ENCODE results near the gene ITIH5. TPM values are rescaled to one million over a fixed set of nuclear protein-coding genes. Genes with fewer than 3 reads are reported as not detected.

ITIH5 gene
- total and polyA plus RNA-seq, 9 of the 15 experiments (the other 6 are each of a cell fraction or from before 2014, with no cell fraction given) = 0.52 to 4.5 (median 2.6) TPM

DNA sequence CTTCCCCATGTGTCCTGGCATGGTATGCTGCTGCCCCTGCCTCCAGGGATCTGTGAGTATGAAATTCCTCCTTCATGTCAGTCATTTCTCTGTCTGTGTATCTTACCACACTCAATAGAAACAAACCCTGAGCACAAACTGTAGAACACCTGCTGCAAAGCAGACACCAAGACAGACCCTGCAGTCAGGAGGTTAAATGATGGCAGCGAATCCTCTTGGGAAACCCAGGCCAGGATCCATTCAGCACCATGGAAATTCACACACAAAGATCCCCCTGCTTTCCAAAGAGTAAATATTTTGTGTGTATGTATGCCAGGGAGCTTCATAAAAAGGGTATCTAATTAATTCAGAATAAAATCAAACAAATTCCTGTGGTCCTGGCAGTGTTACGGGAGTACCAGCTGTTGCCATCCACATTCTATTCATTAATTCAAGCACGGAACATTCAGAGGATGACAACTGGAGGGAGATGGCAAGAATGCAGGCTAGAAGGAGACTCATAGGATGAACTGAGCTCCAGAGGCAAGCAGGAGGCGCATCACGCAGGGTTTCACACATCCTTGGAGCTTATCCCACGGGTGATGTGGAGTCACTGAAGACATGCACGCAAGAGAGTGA, 14.8 kb downstream of the ITIH5 start (continued):
- no peak for TF ChIP-seq CCNT2 (IDR thresholded peaks at IDR 0.05; ENCODE audit: borderline replicate concordance, extremely low read depth, insufficient read length, low read depth, low read length)

DNA sequence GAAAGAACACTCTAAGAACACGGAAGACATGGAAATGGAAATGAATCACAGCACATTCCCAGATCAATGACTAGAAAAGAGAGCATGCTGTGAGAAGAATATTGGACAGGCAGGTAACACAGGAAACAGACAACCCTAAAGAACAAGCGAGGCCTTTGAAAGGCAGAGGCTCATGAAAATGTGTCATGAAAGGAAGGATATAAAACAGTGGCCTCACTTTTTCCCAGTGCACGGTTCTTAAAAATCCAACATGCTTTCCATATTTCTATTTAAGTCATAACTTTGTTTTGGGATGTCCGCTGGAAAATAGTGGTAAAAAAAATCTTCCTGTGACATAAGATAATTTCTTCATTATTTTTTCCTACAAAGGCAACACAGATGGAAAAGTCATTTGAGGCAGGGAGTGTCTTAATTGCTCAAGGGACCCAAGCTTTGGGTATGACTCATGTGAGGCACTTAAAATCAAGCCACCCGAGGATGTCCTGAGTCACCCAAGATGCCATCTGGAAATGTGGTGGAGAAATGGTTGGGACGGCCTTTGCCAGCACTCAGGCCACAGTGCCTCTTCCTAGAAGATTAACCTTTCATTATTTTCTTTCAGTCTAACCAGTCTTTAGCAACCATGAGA, 17.0 kb downstream of the ITIH5 start:
- H3K27me3 ChIP-seq (ENCODE audit: control insufficient read depth in 2 of 2, insufficient read depth in 2 of 2, low read length in 2 of 2) = peaks cover 3% of the 10 kb centered on the region in 2 experiments; a peak in 3 of 5 replicates
- ATAC-seq (no peak), DNase-seq (ENCODE audit: extremely low read depth in 1 of 4, low spot score in 3 of 4) (no peak), FAIRE-seq (no peak)
- no peak overlapping the region for H3K4me3 ChIP-seq
- no peaks in the 10 kb centered on the region for H3K4me1 ChIP-seq (replicated peaks in 1 of 2; ENCODE audit: control insufficient read depth in 2 of 2, insufficient read depth in 2 of 2, low read length in 2 of 2)
- CTCF ChIA-PET (ENCODE audit: low intra/inter-chr PET ratio) = no interaction called here
- H3K9me3 ChIP-seq (replicated peaks; ENCODE audit: control insufficient read depth, insufficient read depth, low read depth, low read length) = no peaks in the 10 kb centered on the region
- intact Hi-C loops (cut with micrococcal nuclease) (no loop called here), in situ Hi-C loops (cut with MboI) (no loop called here)
- no peak overlapping the region for H3K27ac ChIP-seq (ENCODE audit: extremely low read depth, low read depth, low read length)
- H3K9ac ChIP-seq (ENCODE audit: insufficient read depth in 1 of 2, low read depth in 2 of 2, low read length in 2 of 2) = no peak overlapping the region
- BruUV-seq (replicated peaks) = no TSS peak
- H3K79me2 ChIP-seq (ENCODE audit: control insufficient read depth, insufficient read depth, low read length) = no peaks in the 10 kb centered on the region
- H3K4me2 ChIP-seq (ENCODE audit: insufficient read depth, low read length) = no peak overlapping the region
- WGBS (ENCODE audit: insufficient coverage, low coverage, missing lambda C conversion rate) = 3% methylated on average over 6 of the region's 6 CpGs
- POLR2A ChIA-PET = no interaction called here
- no peaks in the 10 kb centered on the region for H4K20me1 ChIP-seq (replicated peaks; ENCODE audit: control insufficient read depth, insufficient read depth, low read length)
- no peaks in the 10 kb centered on the region for H3K36me3 ChIP-seq (ENCODE audit: control insufficient read depth, insufficient read depth, low read length)
- H2AFZ ChIP-seq (ENCODE audit: low read depth, low read length) = no peak overlapping the region
- no peaks in the 10 kb centered on the region for H3K9me1 ChIP-seq (ENCODE audit: control insufficient read depth, insufficient read depth, low read length)
- TF ChIP-seq, protein P1, sequence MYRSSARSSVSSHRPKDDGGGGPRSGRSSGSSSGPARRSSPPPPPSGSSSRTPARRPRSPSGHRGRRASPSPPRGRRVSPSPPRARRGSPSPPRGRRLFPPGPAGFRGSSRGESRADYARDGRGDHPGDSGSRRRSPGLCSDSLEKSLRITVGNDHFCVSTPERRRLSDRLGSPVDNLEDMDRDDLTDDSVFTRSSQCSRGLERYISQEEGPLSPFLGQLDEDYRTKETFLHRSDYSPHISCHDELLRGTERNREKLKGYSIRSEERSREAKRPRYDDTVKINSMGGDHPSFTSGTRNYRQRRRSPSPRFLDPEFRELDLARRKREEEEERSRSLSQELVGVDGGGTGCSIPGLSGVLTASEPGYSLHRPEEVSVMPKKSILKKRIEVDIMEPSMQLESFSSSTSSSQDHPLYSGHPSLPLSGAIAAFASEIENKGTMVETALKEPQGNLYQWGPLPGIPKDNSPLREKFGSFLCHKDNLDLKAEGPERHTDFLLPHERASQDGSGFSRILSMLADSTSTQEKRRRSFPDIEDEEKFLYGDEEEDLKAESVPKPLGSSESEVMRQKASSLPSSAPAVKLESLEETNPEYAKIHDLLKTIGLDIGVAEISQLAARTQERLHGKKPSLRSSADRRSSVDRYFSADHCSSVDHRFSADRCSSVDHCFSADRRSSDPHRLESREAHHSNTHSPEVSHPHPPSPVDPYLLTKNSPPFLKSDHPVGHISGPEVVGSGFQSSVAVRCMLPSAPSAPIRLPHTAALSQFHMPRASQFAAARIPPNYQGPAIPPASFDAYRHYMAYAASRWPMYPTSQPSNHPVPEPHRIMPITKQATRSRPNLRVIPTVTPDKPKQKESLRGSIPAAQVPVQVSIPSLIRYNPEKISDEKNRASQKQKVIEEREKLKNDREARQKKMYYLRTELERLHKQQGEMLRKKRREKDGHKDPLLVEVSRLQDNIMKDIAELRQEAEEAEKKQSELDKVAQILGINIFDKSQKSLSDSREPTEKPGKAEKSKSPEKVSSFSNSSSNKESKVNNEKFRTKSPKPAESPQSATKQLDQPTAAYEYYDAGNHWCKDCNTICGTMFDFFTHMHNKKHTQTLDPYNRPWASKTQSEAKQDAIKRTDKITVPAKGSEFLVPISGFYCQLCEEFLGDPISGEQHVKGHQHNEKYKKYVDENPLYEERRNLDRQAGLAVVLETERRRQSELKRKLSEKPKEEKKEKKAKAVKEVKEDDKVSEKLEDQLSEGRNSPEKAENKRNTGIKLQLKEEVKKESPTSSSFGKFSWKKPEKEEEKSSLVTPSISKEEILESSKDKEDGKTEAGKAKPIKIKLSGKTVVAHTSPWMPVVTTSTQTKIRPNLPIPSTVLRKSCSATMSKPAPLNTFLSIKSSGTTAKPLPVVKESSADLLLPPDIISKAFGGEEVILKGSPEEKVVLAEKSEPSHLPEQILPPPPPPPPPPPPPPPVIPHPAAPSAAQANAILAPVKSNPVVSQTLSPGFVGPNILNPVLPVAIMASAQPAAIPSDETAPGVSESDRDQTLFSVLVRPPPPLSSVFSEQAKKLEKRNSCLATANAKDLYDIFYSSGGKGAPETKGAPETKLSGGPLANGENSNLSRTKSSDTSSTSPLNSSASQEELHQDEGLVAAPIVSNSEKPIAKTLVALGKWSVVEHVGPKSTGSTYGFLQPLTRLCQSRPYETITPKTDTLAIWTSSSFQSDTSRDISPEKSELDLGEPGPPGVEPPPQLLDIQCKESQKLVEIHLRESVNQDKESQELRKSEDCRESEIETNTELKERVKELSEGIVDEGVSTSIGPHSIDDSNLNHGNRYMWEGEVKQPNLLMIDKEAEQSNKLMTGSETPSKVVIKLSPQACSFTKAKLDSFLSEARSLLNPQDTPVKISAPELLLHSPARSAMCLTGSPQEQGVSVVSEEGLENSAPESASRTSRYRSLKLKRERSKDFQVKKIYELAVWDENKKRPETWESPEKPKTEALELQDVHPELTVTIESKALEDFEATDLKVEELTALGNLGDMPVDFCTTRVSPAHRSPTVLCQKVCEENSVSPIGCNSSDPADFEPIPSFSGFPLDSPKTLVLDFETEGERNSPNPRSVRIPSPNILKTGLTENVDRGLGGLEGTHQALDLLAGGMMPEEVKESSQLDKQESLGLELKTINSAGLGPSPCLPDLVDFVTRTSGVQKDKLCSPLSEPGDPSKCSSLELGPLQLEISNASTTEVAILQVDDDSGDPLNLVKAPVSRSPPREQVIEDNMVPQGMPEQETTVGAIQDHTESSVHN (IDR thresholded peaks at IDR 0.05; ENCODE audit: borderline replicate concordance in 1 of 2, low read depth in 1 of 2) = no peak
- TF ChIP-seq, protein P2, sequence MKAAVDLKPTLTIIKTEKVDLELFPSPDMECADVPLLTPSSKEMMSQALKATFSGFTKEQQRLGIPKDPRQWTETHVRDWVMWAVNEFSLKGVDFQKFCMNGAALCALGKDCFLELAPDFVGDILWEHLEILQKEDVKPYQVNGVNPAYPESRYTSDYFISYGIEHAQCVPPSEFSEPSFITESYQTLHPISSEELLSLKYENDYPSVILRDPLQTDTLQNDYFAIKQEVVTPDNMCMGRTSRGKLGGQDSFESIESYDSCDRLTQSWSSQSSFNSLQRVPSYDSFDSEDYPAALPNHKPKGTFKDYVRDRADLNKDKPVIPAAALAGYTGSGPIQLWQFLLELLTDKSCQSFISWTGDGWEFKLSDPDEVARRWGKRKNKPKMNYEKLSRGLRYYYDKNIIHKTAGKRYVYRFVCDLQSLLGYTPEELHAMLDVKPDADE (conservative IDR thresholded peaks at IDR 0.05; ENCODE audit: control insufficient read depth, low read depth, low read length) = no peak
- TF ChIP-seq ADNP (tag; IDR thresholded peaks at IDR 0.05) (no peak), PYGO2 (tag; IDR thresholded peaks at IDR 0.05) (no peak), ZNF507 (tag; conservative IDR thresholded peaks at IDR 0.05) (no peak), CREM (IDR thresholded peaks at IDR 0.05; ENCODE audit: low read depth) (no peak)
- TF ChIP-seq, protein P3, sequence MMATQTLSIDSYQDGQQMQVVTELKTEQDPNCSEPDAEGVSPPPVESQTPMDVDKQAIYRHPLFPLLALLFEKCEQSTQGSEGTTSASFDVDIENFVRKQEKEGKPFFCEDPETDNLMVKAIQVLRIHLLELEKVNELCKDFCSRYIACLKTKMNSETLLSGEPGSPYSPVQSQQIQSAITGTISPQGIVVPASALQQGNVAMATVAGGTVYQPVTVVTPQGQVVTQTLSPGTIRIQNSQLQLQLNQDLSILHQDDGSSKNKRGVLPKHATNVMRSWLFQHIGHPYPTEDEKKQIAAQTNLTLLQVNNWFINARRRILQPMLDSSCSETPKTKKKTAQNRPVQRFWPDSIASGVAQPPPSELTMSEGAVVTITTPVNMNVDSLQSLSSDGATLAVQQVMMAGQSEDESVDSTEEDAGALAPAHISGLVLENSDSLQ (IDR thresholded peaks at IDR 0.05) = no peak
